ENCODE data around the gene ZFP57. TPM values are rescaled to one million over a fixed set of nuclear protein-coding genes. Genes with fewer than 3 reads are reported as not detected.

ZFP57 gene
- total and polyA plus RNA-seq, 2 of the 13 experiments (the other 11 are each of a cell fraction or from before 2014, with no cell fraction given): not detected

GRCh38 chr6:29649701-29650673 is 31.0 kb downstream of the ZFP57 start (continued):
- TF ChIP-seq XBP1 (CRISPR knock-in tag; IDR thresholded peaks at IDR 0.05) (peak; percentile 31; the same call in 1 of the 2 replicates), SALL1 (CRISPR knock-in tag; IDR thresholded peaks at IDR 0.05) (peak; percentile 52), ZBTB10 (CRISPR knock-in tag; IDR thresholded peaks at IDR 0.05; ENCODE audit: borderline replicate concordance) (peak; percentile 59; the same call in 1 of the 2 replicates), KDM2A (CRISPR knock-in tag; IDR thresholded peaks at IDR 0.05; ENCODE audit: borderline replicate concordance, low read depth) (peak; percentile 51; the same call in 1 of the 2 replicates), ZNF232 (CRISPR knock-in tag; IDR thresholded peaks at IDR 0.05; ENCODE audit: borderline replicate concordance) (0 out of 2 replicates have a peak, but pooled peaks have one; percentile 62), ATF1 (CRISPR knock-in tag; IDR thresholded peaks at IDR 0.05) (peak; percentile 97), MAFF (IDR thresholded peaks at IDR 0.05; ENCODE audit: low read depth, low read length) (0 out of 2 replicates have a peak, but pooled peaks have one; percentile 17), EEA1 (CRISPR knock-in tag; IDR thresholded peaks at IDR 0.05; ENCODE audit: borderline replicate concordance) (0 out of 2 replicates have a peak, but pooled peaks have one; percentile 51), NFE2L1 (CRISPR knock-in tag; IDR thresholded peaks at IDR 0.05; ENCODE audit: borderline replicate concordance) (no peak), SMC3 (IDR thresholded peaks at IDR 0.05; ENCODE audit: low read length) (0 out of 2 replicates have a peak, but pooled peaks have one; percentile 19), FOXJ3 (CRISPR knock-in tag; IDR thresholded peaks at IDR 0.05; ENCODE audit: borderline replicate concordance) (peak; percentile 56; the same call in 1 of the 2 replicates), TIGD3 (CRISPR knock-in tag; IDR thresholded peaks at IDR 0.05; ENCODE audit: borderline replicate concordance) (peak; percentile 37; the same call in 1 of the 2 replicates), TBX2 (CRISPR knock-in tag; IDR thresholded peaks at IDR 0.05; ENCODE audit: borderline replicate concordance) (peak; percentile 65), ZNF484 (CRISPR knock-in tag; IDR thresholded peaks at IDR 0.05; ENCODE audit: borderline replicate concordance, low read depth) (no peak), MBNL3 (CRISPR knock-in tag; conservative IDR thresholded peaks at IDR 0.05) (no peak), NRL (CRISPR knock-in tag; IDR thresholded peaks at IDR 0.05; ENCODE audit: borderline replicate concordance) (peak; percentile 22; the same call in 1 of the 2 replicates), BRCA1 (CRISPR knock-in tag; IDR thresholded peaks at IDR 0.05) (0 out of 2 replicates have a peak, but pooled peaks have one; percentile 40), TOPORS (CRISPR knock-in tag; IDR thresholded peaks at IDR 0.05) (no peak), ZNF263 (CRISPR knock-in tag; IDR thresholded peaks at IDR 0.05) (peak; percentile 48; the same call in 1 of the 2 replicates), ZNF839 (CRISPR knock-in tag; IDR thresholded peaks at IDR 0.05; ENCODE audit: borderline replicate concordance) (peak; percentile 34; the same call in 1 of the 2 replicates)
- TF ChIP-seq, protein P1, sequence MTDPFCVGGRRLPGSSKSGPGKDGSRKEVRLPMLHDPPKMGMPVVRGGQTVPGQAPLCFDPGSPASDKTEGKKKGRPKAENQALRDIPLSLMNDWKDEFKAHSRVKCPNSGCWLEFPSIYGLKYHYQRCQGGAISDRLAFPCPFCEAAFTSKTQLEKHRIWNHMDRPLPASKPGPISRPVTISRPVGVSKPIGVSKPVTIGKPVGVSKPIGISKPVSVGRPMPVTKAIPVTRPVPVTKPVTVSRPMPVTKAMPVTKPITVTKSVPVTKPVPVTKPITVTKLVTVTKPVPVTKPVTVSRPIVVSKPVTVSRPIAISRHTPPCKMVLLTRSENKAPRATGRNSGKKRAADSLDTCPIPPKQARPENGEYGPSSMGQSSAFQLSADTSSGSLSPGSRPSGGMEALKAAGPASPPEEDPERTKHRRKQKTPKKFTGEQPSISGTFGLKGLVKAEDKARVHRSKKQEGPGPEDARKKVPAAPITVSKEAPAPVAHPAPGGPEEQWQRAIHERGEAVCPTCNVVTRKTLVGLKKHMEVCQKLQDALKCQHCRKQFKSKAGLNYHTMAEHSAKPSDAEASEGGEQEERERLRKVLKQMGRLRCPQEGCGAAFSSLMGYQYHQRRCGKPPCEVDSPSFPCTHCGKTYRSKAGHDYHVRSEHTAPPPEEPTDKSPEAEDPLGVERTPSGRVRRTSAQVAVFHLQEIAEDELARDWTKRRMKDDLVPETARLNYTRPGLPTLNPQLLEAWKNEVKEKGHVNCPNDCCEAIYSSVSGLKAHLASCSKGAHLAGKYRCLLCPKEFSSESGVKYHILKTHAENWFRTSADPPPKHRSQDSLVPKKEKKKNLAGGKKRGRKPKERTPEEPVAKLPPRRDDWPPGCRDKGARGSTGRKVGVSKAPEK (CRISPR knock-in tag; IDR thresholded peaks at IDR 0.05; ENCODE audit: borderline replicate concordance): 0 out of 2 replicates have a peak, but pooled peaks have one; percentile 53
